K562 (cell line): ENCODE results near the gene SCAMP5. TPM values are rescaled to one million over a fixed set of nuclear protein-coding genes. Genes with fewer than 3 reads are reported as not detected.

Experiments used
- BRCA1 ChIP-seq, 2 experiments: fragments of 450-650 bp in 1 of 2; sonication (generic) in 1 of 2; formaldehyde crosslinking in 1 of 2; IDR thresholded peaks; 2 replicates each; pipeline versions ENCODE4 v1.5.0 to v1.6.1; 2017 to 2020; ENCODE audit warnings: mild to moderate bottlenecking in 1 of 2, missing genetic modification reagents in 1 of 2
- CHCHD3 ChIP-seq: fragments of 250-450 bp; sonication (Bioruptor Pico); IDR thresholded peaks from 2 replicates; pipeline ENCODE4 v2.1.2; 2022; ENCODE audit warnings: mild to moderate bottlenecking
- DIDO1 ChIP-seq: fragments of 450-650 bp; IDR thresholded peaks from 2 replicates; pipeline ENCODE4 v1.6.1; 2016; ENCODE audit warnings: low read depth, missing biosample characterization, missing genetic modification characterization
- FOXK2 ChIP-seq, 2 experiments: fragments of 450-650 bp; IDR thresholded peaks in 1 of 2; conservative IDR thresholded peaks in 1 of 2; 2 replicates each; pipeline ENCODE4 v1.6.1; 2016; ENCODE audit warnings: low read depth in 2 of 2, mild to moderate bottlenecking in 1 of 2
- MED1 ChIP-seq: sonication (generic); formaldehyde crosslinking; IDR thresholded peaks from 2 replicates; pipeline ENCODE4 v1.8.1; 2023; ENCODE audit warnings: missing genetic modification reagents, borderline replicate concordance
- POLR2A ChIP-seq: fragments of 450-650 bp; conservative IDR thresholded peaks from 2 replicates; pipeline ENCODE4 v1.6.1; 2016
- RAD51 ChIP-seq: fragments of 450-650 bp; IDR thresholded peaks from 2 replicates; pipeline ENCODE4 v1.7.1; 2016; ENCODE audit warnings: low read depth, mild to moderate bottlenecking, borderline replicate concordance
- RFX5 ChIP-seq: IDR thresholded peaks from 2 replicates; pipeline ENCODE4 v1.6.1; 2011; ENCODE audit warnings: low read depth, mild to moderate bottlenecking, improper control_type of control experiment, low read length
- RREB1 ChIP-seq: fragments of 250-450 bp; sonication (Bioruptor Pico); IDR thresholded peaks from 2 replicates; pipeline ENCODE4 v1.4.0; 2020
- TAL1 ChIP-seq: fragments of 450-650 bp; IDR thresholded peaks from 2 replicates; pipeline ENCODE4 v1.6.1; 2016; ENCODE audit warnings: mild to moderate bottlenecking
- ZBTB40 ChIP-seq, 2 experiments: fragments of 450-650 bp in 1 of 2; sonication (generic) in 1 of 2; formaldehyde crosslinking in 1 of 2; IDR thresholded peaks; 2 replicates each; pipeline versions ENCODE4 v1.7.1 to v1.9.0; 2016 to 2022; ENCODE audit warnings: inconsistent platforms in 1 of 2, mild to moderate bottlenecking in 1 of 2, missing genetic modification reagents in 1 of 2
- ZNF354B ChIP-seq: fragments of 250-450 bp; sonication (Bioruptor Pico); IDR thresholded peaks from 2 replicates; pipeline ENCODE4 v1.4.0; 2020
- ZNF507 ChIP-seq: conservative IDR thresholded peaks from 2 replicates; pipeline ENCODE4 v1.6.1; 2017; ENCODE audit warnings: missing genetic modification characterization, missing compliant biosample characterization
- polyA plus RNA-seq, 8 experiments: library from polyadenylated mRNA; depleted of rRNA in 4 of 8; stranded (reverse) in 5 of 8; unstranded in 3 of 8; fragments of >200 nt; fragmentation: Nextera tagmentation in 2 of 8; fragmentation: Illumina TruSeq in 1 of 8; extraction: Ambion mirVana in 2 of 8; extraction: Trizol in 1 of 8; gene quantifications; 2 replicates each; pipeline versions ENCODE4 v1.2.1 to v1.2.3, GENCODE V29; 2011 to 2014; ENCODE audit warnings: inconsistent platforms in 1 of 8, missing spikeins in 1 of 8
- total RNA-seq, 7 experiments: library from RNA; depleted of rRNA in 6 of 7; stranded (reverse); fragments of >200 nt in 6 of 7; fragmentation: Illumina TruSeq in 2 of 7; extraction: Trizol in 2 of 7; gene quantifications; 2 replicates each; pipeline versions ENCODE4 v1.2.1 to v1.2.3, GENCODE V29; 2011 to 2021; ENCODE audit warnings: low replicate concordance in 1 of 7

Gene SCAMP5
- total and polyA plus RNA-seq, 9 of the 15 experiments (the other 6 are each of a cell fraction or from before 2014, with no cell fraction given): 0.09 to 0.29 (median 0.19) TPM; not detected in 5

DNA sequence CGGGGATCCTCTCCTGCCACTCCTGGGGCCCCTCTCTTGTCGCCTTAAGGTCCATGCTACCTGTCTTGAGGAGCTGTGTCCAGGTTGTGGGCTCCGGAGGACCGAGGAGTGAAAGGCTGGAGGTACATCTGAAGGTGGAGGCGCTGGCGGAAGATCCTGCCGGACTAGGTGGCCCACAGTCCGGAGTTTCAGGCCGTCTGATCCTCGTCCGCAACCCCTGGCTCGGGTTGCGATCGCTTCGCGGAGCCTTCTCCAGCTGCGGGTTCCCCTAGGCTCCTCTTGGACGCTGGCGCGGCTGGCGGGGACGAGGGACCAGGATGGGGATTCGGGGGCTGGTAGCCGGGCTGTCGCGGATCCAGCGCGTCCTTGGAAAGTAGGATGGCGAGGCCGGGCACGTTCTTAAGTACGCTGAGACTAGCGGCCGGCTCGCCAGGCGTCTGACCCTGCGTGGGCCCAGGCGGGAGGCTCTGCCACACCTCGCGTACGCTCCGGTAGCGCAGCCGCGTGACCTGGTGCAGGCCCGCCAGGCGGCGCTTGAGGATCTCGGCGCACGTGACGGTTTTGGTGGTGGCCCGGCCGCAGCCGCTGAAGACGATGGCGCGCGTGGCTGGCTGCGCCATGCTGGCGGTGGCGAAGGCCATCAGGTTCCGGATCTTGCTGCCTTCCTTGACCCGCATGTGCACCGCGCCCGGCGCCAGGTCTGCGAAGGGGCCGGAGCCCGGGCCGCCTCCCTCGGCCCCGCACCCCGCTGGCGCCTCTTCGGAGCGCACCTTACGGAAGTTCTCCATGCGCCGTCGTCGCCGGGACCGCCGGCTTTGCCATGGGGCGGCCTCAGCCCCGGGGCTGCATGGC lies 39.3 kb upstream of the SCAMP5 start (continued):
- no peak for TF ChIP-seq RREB1 (CRISPR knock-in tag)
- TF ChIP-seq MED1 (CRISPR knock-in tag): peak; percentile 47; the same call in 1 of the 2 replicates
- no peak for TF ChIP-seq RFX5
- TF ChIP-seq BRCA1 (IDR thresholded peaks at IDR 0.05): no peak
- peak; percentile 98 for TF ChIP-seq BRCA1 (CRISPR knock-in tag; IDR thresholded peaks at IDR 0.05)
- no peak for TF ChIP-seq FOXK2 (conservative IDR thresholded peaks at IDR 0.05 in 1 of 2, IDR thresholded peaks at IDR 0.05 in 1 of 2; ENCODE audit: low read depth in 2 of 2)
- no peak for TF ChIP-seq DIDO1
- no peak; the same call in 1 of the 2 replicates for TF ChIP-seq POLR2A
- no peak for TF ChIP-seq ZNF354B (CRISPR knock-in tag)
- TF ChIP-seq TAL1: no peak
- TF ChIP-seq RAD51: peak; percentile 79
- no peak for TF ChIP-seq CHCHD3 (CRISPR knock-in tag)
- no peak for TF ChIP-seq ZNF507 (tag)
- TF ChIP-seq ZBTB40 (IDR thresholded peaks at IDR 0.05): no peak
- peak; percentile 89 for TF ChIP-seq ZBTB40 (CRISPR knock-in tag; IDR thresholded peaks at IDR 0.05)
